PC-9 (cell line): ENCODE data around the gene MPP2.

Experiments
- CTCF ChIP-seq: fragments of 200-600 bp; sonication (generic); conservative IDR thresholded peaks from 2 replicates; pipeline ENCODE4 v1.6.1; 2017; ENCODE audit warnings: mixed run types, antibody characterized with exemption, mild to moderate bottlenecking, moderate library complexity
- EZH2 ChIP-seq: fragments of 200-600 bp; sonication (generic); IDR thresholded peaks from 2 replicates; pipeline ENCODE4 v1.8.0; 2017; ENCODE audit warnings: antibody characterized with exemption, low read depth

- TF ChIP-seq CTCF (no peak), EZH2 (no peak)
Observed at GRCh38 chr17:43852571-43852970, 54.8 kb downstream of the MPP2 start.
